ENCODE measurements around the gene OR2A1.
"Not testable (repeated sequence)": the region's sequence is repeated elsewhere in the genome, so short reads cannot be mapped to it uniquely, and the experiment has no call there.

GRCh38 chr7:144356185-144356584, 44.0 kb downstream of the OR2A1 start:
- not testable (repeated sequence) for TF ChIP-seq CTCF, EP300 (IDR thresholded peaks at IDR 0.05)
